ENCODE measurements around the gene STUM.
A peak's percentile ranks its signal among the peaks of the same experiment; 100 is the strongest.

Gene STUM

GRCh38 chr1:226568975-226569741 lies 20.6 kb downstream of the STUM start:
- H3K27ac ChIP-seq, result peak overlapping the region in 1 of 2 donors; percentile 75
- no peak for DNase-seq (ENCODE audit: low spot score)
- no peak overlapping the region for H3K4me3 ChIP-seq
- TF ChIP-seq, protein P1, sequence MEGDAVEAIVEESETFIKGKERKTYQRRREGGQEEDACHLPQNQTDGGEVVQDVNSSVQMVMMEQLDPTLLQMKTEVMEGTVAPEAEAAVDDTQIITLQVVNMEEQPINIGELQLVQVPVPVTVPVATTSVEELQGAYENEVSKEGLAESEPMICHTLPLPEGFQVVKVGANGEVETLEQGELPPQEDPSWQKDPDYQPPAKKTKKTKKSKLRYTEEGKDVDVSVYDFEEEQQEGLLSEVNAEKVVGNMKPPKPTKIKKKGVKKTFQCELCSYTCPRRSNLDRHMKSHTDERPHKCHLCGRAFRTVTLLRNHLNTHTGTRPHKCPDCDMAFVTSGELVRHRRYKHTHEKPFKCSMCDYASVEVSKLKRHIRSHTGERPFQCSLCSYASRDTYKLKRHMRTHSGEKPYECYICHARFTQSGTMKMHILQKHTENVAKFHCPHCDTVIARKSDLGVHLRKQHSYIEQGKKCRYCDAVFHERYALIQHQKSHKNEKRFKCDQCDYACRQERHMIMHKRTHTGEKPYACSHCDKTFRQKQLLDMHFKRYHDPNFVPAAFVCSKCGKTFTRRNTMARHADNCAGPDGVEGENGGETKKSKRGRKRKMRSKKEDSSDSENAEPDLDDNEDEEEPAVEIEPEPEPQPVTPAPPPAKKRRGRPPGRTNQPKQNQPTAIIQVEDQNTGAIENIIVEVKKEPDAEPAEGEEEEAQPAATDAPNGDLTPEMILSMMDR (IDR thresholded peaks at IDR 0.05), result no peak

- Histone ChIP-seq H3K4me3 (no peak overlapping the region), H3K27ac (peak overlapping the region; percentile 4 to 46)
- DNase-seq (ENCODE audit: low spot score), result no peak
- TF ChIP-seq, protein P1 (IDR thresholded peaks at IDR 0.05), result no peak
These were observed 21.4 kb downstream of the STUM start for GRCh38 chr1:226569879-226570547.

- DNase-seq (ENCODE audit: low spot score), result no peak
- no peak overlapping the region for H3K27ac ChIP-seq
- no peak overlapping the region for H3K4me3 ChIP-seq
- TF ChIP-seq, protein P1 (IDR thresholded peaks at IDR 0.05), result no peak
These were observed 23.3 kb downstream of the STUM start for GRCh38 chr1:226571893-226572292.

DNA sequence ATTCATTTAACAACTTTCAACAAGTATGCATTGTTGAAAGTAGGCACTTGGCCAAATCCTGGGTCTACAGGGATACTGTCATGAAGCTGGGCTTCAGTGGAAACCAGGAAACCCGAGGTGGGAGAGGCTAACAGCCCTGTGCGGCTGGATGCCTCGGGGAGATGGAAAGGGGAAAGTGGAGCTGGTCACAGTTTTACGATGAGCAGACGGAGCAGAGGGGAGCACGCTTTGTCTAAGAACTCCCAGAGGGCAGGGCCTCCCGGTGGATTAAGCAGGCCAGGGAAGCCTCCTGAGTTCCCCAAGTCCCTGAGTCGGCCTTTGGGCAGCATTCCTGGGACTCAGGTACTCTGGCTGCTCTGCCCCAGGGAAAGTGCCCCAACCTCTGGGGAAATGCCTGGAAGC lies 23.8 kb downstream of the STUM start:
- Histone ChIP-seq H3K27ac (no peak overlapping the region), H3K4me3 (no peak overlapping the region)
- TF ChIP-seq, protein P1 (IDR thresholded peaks at IDR 0.05), result no peak
- DNase-seq (ENCODE audit: low spot score), result no peak

- DNase-seq (ENCODE audit: low spot score), result no peak
- no peak overlapping the region for H3K4me3 ChIP-seq
- no peak overlapping the region for H3K27ac ChIP-seq
- TF ChIP-seq, protein P1 (IDR thresholded peaks at IDR 0.05), result no peak
These were observed 25.5 kb downstream of the STUM start for GRCh38 chr1:226574044-226574443.

GRCh38 chr1:226574591-226575435 lies 26.2 kb downstream of the STUM start:
- H3K27ac ChIP-seq, result peak overlapping the region; percentile 60 to 81
- TF ChIP-seq, protein P1 (IDR thresholded peaks at IDR 0.05), result no peak
- no peak overlapping the region for H3K4me3 ChIP-seq
- DNase-seq (ENCODE audit: low spot score), result no peak

All from coronary artery (tissue), 2 donors.